CD4-positive, alpha-beta T cell treated with Interleukin-6 at 100 ng/mL for 8 hours (primary cell): ENCODE data around the gene SYTL3.
"Not testable (repeated sequence)": the region's sequence is repeated elsewhere in the genome, so short reads cannot be mapped to it uniquely, and the experiment has no call there.

Experiments
- DNase-seq: peaks from one replicate; pipeline ENCODE4 v3.0.0-alpha.2; 2020; ENCODE audit warnings: mixed read lengths, low spot score

Gene SYTL3

DNA sequence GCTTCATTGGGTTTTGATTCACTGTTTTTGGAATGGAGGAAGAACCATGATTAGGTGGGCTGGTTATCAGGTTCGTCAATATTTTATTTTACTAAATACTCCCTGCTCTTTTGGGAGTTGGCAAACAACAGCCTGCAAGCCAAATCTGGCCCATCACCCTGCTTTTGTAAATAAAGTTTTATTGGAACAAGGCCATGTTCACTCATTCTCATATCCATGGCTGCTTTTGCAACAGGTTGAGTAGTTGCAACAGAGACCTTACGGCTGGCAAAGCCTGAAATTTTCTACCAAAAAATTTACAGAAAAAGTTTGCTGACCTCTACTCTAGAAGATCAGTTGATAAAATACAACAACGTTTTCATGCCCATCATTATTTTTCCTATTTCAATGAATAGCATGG is 45.1 kb downstream of the SYTL3 start:
- DNase-seq: no peak

GRCh38 chr6:158697811-158698210 is 48.0 kb downstream of the SYTL3 start:
- no peak for DNase-seq

DNA sequence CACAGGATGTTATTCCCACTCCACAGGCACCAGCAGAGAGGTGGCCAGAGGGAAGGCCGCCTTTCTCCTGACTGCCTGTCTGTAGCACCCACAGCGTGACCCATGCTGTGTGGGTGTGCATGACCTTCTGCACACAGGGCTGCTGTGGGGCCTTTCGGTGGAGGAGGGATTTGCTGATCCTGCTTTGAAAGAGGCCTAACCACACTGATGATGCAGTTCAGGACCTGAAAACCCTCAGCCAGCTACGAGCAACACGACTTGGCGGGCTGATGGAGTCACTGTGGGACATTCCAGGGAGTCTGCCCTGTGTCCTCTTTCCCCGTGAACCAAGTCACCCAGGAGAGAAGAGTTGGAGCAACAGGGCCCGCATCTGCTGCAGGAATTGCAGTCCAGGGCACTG is 49.1 kb downstream of the SYTL3 start:
- no peak for DNase-seq

DNA sequence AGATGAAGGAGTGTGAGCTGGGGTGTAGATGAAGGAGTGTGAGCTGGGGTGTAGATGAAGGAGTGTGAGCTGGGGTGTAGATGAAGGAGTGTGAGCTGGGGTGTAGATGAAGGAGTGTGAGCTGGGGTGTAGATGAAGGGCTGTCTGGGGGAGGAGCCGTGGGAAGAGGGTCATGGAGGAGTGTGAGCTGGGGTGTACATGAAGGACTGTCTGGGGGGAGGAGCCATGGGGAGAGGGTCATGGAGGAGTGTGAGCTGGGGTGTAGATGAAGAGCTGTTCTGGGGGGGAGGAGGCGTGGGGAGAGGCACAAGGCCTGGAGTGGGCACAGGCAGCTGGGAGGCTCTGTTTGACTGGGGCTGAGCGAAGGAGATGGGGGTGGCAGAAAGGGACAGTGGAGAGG is 51.4 kb downstream of the SYTL3 start:
- not testable (repeated sequence) for DNase-seq

DNA sequence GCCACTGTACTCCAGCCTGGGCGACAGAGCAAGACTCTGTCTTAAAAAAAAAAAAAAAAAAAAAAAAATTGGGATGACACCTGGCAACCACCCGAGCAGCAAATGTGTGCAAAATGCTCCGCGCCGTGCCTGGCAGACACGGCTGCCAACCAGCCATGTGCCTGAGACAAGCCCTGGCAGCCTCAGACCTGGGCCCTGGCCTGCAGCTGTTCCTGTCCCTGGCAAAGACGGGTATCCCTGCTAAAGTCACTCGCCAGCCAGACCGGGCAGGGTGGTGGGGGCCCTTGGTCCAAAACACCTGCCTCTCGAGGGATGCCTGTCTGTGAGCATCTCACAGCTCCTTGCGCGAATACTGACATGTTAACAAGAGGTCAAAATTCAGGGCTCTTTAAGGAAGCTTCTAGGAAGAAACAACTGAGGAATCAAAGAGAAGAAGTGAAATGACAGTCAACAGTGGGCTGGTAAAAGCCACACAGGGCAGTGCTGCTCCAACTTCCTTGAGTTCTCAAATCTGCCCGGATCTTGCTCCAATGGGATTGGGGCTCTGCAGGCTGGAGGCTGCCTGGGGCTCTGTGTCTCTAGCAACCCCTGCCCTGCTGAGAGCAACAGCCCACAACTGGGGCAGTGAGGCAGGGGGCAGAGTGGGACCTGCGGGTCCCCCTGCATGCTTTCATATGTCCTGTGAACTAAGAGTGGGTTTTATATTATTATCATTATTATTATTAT is 53.4 kb downstream of the SYTL3 start:
- no peak for DNase-seq

GRCh38 chr6:158703837-158704822 is 54.3 kb downstream of the SYTL3 start:
- DNase-seq: peak; percentile 72

DNA sequence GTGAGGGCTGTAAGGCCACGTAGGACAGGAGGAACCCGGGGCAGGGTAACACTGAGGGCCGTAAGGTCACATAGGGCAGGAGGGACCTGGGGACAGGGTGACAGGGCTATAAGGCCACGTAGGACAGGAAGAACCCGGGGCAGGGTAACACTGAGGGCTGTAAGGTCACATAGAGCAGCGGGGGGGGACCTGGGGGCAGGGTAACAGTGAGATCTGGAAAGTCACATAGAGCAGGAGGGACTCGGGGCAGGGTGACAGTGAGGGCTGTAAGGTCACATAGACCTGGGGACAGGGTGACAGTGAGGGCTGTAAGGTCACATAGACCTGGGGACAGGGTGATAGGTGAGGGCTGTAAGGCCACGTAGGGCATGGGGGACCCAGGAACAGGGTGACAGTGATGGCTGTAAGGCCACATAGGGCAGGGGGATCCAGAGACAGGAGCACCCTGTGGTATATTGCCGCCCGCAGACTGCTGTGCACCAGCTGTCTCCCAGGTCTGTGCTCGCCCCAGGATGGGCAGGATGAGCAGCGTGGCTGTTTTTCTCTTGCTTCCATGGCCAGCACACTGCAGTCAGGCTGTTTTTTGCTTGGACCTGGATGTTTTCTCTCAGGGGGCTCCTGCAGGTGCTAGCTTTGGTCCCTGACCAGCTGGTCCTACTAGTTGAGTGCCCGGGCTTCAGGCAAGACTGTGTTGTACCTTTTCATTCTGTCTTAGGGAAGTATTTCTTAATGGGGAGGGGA is 55.7 kb downstream of the SYTL3 start:
- no peak for DNase-seq

DNA sequence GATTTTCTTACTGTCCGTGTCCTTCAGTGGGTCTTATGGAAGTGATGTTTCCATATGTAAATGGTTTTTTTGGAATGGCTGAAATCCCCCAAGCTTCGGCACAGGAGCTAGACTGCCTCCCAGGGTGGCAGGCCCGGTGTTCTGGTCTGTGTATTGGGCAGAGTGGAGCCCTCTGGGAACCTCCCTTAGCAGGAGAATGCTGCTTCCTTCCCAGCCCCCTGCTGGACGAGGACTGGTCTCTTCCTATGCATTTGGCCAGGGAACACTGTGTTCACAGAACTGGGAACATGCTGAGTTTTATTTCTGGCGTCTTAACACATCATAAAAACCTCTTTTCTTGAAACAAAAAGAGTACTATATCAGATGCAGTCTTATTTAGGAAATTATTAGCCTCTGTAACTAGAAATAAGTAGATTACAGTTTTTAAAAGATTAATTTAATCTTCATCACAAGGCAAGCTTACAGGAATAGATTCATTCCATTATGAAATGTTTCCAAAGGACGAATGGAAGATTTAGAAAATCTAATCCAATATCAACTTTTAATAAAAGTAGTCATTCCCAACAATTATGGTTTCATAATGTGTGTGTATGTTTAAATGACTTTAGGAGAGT is 56.6 kb downstream of the SYTL3 start:
- DNase-seq: no peak

- no peak for DNase-seq
Measured at GRCh38 chr6:158707120-158707820, 57.4 kb downstream of the SYTL3 start.

GRCh38 chr6:158707821-158708195 is 58.0 kb downstream of the SYTL3 start:
- no peak for DNase-seq

GRCh38 chr6:158708239-158708638 is 58.4 kb downstream of the SYTL3 start:
- no peak for DNase-seq

DNA sequence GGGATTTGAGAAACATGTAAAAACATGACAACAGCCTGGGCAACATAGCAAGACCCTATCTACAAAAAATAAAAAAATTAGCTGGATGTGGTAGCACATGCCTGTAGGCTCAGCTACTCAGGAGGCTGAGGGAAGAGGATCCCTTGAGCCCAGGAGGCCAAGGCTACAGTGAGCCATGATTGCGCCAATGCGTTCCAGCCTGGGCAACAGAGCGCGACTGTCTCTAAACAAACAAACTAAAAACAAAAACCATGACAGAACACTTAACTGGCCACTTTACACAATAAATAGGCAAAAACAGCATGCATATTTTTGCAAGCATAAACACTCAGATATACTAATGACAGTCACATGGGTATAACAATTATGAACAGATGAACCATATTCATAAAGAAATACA is 60.0 kb downstream of the SYTL3 start:
- no peak for DNase-seq

DNA sequence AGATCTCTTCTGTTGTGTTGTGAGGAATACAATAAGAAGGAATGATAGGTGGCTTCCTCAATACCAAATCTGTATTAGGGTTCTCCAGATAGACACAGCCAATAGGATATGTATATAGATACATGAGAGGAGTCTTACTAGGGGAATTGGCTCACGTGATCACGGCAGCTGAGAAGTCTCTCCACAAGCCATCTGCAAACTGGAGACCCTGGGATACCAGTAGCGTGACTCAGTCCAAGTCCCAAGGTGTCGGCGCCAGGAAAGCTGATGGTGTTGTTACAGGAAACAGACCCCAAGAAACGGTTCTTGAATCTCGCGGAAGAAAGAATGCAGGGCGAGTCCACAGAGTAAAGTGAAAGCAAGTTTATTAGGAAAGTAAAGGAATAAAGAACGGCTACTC is 61.4 kb downstream of the SYTL3 start:
- DNase-seq: no peak

- no peak for DNase-seq
Measured at GRCh38 chr6:158713469-158713868, 63.6 kb downstream of the SYTL3 start.

DNA sequence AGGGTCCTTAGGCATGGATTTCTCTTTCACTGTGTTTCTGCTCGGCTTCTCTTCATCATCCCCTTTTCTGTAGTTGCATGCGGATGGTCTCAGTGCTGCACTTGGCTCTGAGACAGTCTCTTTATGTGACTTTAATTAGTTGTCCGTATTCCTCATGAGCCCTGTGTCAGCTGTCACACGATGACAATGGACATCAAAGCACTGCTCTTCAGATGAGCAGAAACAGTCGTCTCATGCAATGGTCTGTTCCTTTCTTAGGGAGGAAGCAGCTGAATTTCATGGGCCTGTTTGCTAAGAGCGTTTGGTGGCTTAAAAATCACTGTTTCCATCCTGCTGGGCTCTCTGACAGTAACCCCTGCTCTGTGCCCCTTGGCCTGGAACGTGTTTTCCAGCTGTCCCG is 64.9 kb downstream of the SYTL3 start:
- no peak for DNase-seq

- DNase-seq: no peak
Measured at GRCh38 chr6:158715330-158716311, 65.8 kb downstream of the SYTL3 start.

- peak; percentile 20 for DNase-seq
Measured at GRCh38 chr6:158717341-158718330, 67.8 kb downstream of the SYTL3 start.

GRCh38 chr6:158718461-158719046 is 68.7 kb downstream of the SYTL3 start:
- DNase-seq: no peak
